Liver (tissue), 9 donors: Measurements from ENCODE around the gene SPATA22. TPM values are rescaled to one million over a fixed set of nuclear protein-coding genes. Genes with fewer than 3 reads are reported as not detected.
"Not testable (repeated sequence)": the region's sequence is repeated elsewhere in the genome, so short reads cannot be mapped to it uniquely, and the experiment has no call there.

Experiments
- DNase-seq: peaks from one replicate; pipeline ENCODE4 v3.0.0-alpha.2; 2017; ENCODE audit warnings: low spot score
- H3K27ac ChIP-seq, 2 donors: one replicate each; pipeline ENCODE4 v1.7.0; 2013; ENCODE audit warnings: inconsistent platforms in 2 of 2, low read length in 2 of 2, control low read depth in 1 of 2, low read depth in 1 of 2, mild to moderate bottlenecking in 1 of 2
- H3K27me3 ChIP-seq, 4 donors: one replicate each; pipeline versions ENCODE4 v1.6.1 to v1.7.0; 2013; ENCODE audit warnings: low read length in 3 of 4, inconsistent platforms in 1 of 4, mild to moderate bottlenecking in 1 of 4, moderate library complexity in 1 of 4; ENCODE audit not compliant: control insufficient read depth in 4 of 4, insufficient read depth in 4 of 4
- H3K36me3 ChIP-seq, 4 donors: one replicate each; pipeline versions ENCODE4 v1.6.1 to v1.7.0; 2013; ENCODE audit warnings: low read length in 3 of 4, mild to moderate bottlenecking in 3 of 4, low read depth in 1 of 4, moderate library complexity in 1 of 4; ENCODE audit not compliant: control insufficient read depth in 4 of 4, insufficient read depth in 3 of 4
- H3K4me1 ChIP-seq, 4 donors: one replicate each; pipeline versions ENCODE4 v1.6.1 to v1.7.0; 2013; ENCODE audit warnings: low read length in 3 of 4, mild to moderate bottlenecking in 3 of 4, moderate library complexity in 1 of 4; ENCODE audit not compliant: control insufficient read depth in 4 of 4, insufficient read depth in 4 of 4
- H3K4me3 ChIP-seq, 3 donors: one replicate each; pipeline versions ENCODE4 v1.6.1 to v1.7.0; 2013; ENCODE audit warnings: low read length in 3 of 3, control low read depth in 1 of 3, low read depth in 1 of 3, mild to moderate bottlenecking in 1 of 3
- H3K9ac ChIP-seq, 2 donors: one replicate each; pipeline ENCODE4 v1.7.0; 2013; ENCODE audit warnings: low read length in 2 of 2, mild to moderate bottlenecking in 2 of 2, moderate library complexity in 2 of 2, control low read depth in 1 of 2, low read depth in 1 of 2
- H3K9me3 ChIP-seq, 4 donors: one replicate each; pipeline versions ENCODE4 v1.6.1 to v1.7.0; 2013; ENCODE audit warnings: low read length in 3 of 4; ENCODE audit not compliant: control insufficient read depth in 4 of 4
- EGR1 ChIP-seq, 2 donors: IDR thresholded peaks; 2 replicates each; pipeline ENCODE4 v1.6.1; 2016 to 2018; ENCODE audit warnings: antibody characterized with exemption in 2 of 2, low read depth in 2 of 2
- FOXA1 ChIP-seq: IDR thresholded peaks from 2 replicates; pipeline ENCODE4 v1.6.1; 2016; ENCODE audit warnings: antibody characterized with exemption
- FOXA2 ChIP-seq: IDR thresholded peaks from 2 replicates; pipeline ENCODE4 v1.6.1; 2016; ENCODE audit warnings: antibody characterized with exemption
- GABPA ChIP-seq, 2 donors: IDR thresholded peaks in 1 of 2; conservative IDR thresholded peaks in 1 of 2; 2 replicates each; pipeline ENCODE4 v1.6.1; 2016; ENCODE audit warnings: antibody characterized with exemption in 2 of 2, mild to moderate bottlenecking in 1 of 2, moderate library complexity in 1 of 2
- HNF4A ChIP-seq, 2 donors: conservative IDR thresholded peaks; 2 replicates each; pipeline ENCODE4 v1.6.1; 2016; ENCODE audit warnings: antibody characterized with exemption in 2 of 2, mild to moderate bottlenecking in 2 of 2
- JUND ChIP-seq, 2 donors: IDR thresholded peaks; 2 replicates each; pipeline ENCODE4 v1.6.1; 2016; ENCODE audit warnings: antibody characterized with exemption in 2 of 2
- NR2F2 ChIP-seq: IDR thresholded peaks from 2 replicates; pipeline ENCODE4 v1.6.1; 2016; ENCODE audit warnings: antibody characterized with exemption
- RAD21 ChIP-seq, 2 donors: IDR thresholded peaks; 2 replicates each; pipeline ENCODE4 v1.6.1; 2016; ENCODE audit warnings: antibody characterized with exemption in 2 of 2, mild to moderate bottlenecking in 2 of 2
- RXRA ChIP-seq, 2 donors: IDR thresholded peaks; 2 replicates each; pipeline ENCODE4 v1.6.1; 2017 to 2018; ENCODE audit warnings: antibody characterized with exemption in 2 of 2, mild to moderate bottlenecking in 1 of 2
- SP1 ChIP-seq: IDR thresholded peaks from 2 replicates; pipeline ENCODE4 v1.6.1; 2018; ENCODE audit warnings: antibody characterized with exemption, mild to moderate bottlenecking
- TAF1 ChIP-seq: conservative IDR thresholded peaks from 2 replicates; pipeline ENCODE4 v1.6.1; 2016; ENCODE audit warnings: antibody characterized with exemption, mild to moderate bottlenecking
- YY1 ChIP-seq: IDR thresholded peaks from 2 replicates; pipeline ENCODE4 v1.6.1; 2016; ENCODE audit warnings: antibody characterized with exemption, mild to moderate bottlenecking
- WGBS: extraction: QIAGEN DNeasy Blood & Tissue Kit; methylation state at CpG from one replicate; pipeline ENCODE4 v1.1.7; 2013; 5-methylcytosine and 5-hydroxymethylcytosine counted together
- polyA plus RNA-seq, 2 donors: library from polyadenylated mRNA; stranded (reverse) in 1 of 2; unstranded in 1 of 2; fragments of 200-250 nt in 1 of 2; fragments of >200 nt in 1 of 2; fragmentation: Nextera tagmentation in 1 of 2; extraction: Ambion mirVana in 1 of 2; gene quantifications; one replicate each; pipeline versions ENCODE4 v1.2.1 to v1.2.3, GENCODE V29; 2013 to 2015
- total RNA-seq, 2 donors: library from RNA; depleted of rRNA; stranded (reverse); fragments of >200 nt; gene quantifications; one replicate each; pipeline ENCODE4 v1.2.3, GENCODE V29; 2014
- TF ChIP-seq, protein P1 (sequence below): IDR thresholded peaks from 2 replicates; pipeline ENCODE4 v1.6.1; 2016; ENCODE audit warnings: antibody characterized with exemption
- TF ChIP-seq, protein P2 (sequence below): IDR thresholded peaks from 2 replicates; pipeline ENCODE4 v1.6.1; 2016; ENCODE audit warnings: antibody characterized with exemption
- TF ChIP-seq, protein P3 (sequence below): IDR thresholded peaks from 2 replicates; pipeline ENCODE4 v1.6.1; 2016; ENCODE audit warnings: antibody characterized with exemption, mild to moderate bottlenecking
- TF ChIP-seq, protein P4 (sequence below): IDR thresholded peaks from 2 replicates; pipeline ENCODE4 v1.6.1; 2016; ENCODE audit warnings: antibody characterized with exemption
- donor health status: healthy.
- donor health status: healthy.
- donor health status: healthy.
- donor health status: healthy.
- donor health status: healthy.

SPATA22 gene
- total and polyA plus RNA-seq, 4 donors: 0.19 to 0.89 (median 0.42) TPM; not detected in 1

DNA sequence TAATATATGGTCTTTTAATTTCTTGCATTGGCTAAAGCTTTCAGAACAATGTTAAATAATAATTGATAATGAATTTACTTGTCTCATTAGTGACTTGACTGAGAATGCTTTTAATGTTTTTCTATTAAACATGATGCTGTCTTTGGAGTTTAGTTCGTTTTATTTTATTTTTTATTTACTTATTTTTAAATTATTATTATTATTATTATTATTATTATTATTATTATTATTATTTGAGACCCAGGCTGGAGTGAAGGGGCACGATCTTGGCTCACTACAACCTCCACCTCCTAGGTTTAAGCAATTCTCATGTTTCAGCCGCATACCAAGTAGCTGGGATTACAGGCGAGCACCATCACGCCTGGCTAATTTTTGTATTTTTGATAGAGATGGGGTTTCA is 56.0 kb downstream of the SPATA22 start:
- Histone ChIP-seq H3K36me3 (no peaks in the 10 kb centered on the region), H3K4me1 (no peaks in the 10 kb centered on the region), H3K27ac (no peak overlapping the region), H3K4me3 (no peak overlapping the region), H3K9ac (no peak overlapping the region), H3K9me3 (no peaks in the 10 kb centered on the region), H3K27me3 (no peaks in the 10 kb centered on the region)
- TF ChIP-seq GABPA (IDR thresholded peaks at IDR 0.05 in 1 of 2, conservative IDR thresholded peaks at IDR 0.05 in 1 of 2) (no peak), RAD21 (IDR thresholded peaks at IDR 0.05) (no peak), EGR1 (IDR thresholded peaks at IDR 0.05; ENCODE audit: low read depth in 2 of 2) (no peak), FOXA1 (no peak), NR2F2 (no peak), RXRA (IDR thresholded peaks at IDR 0.05) (no peak), JUND (IDR thresholded peaks at IDR 0.05) (no peak), TAF1 (no peak), YY1 (no peak), SP1 (no peak), FOXA2 (no peak), HNF4A (conservative IDR thresholded peaks at IDR 0.05) (no peak)
- TF ChIP-seq, protein P1, sequence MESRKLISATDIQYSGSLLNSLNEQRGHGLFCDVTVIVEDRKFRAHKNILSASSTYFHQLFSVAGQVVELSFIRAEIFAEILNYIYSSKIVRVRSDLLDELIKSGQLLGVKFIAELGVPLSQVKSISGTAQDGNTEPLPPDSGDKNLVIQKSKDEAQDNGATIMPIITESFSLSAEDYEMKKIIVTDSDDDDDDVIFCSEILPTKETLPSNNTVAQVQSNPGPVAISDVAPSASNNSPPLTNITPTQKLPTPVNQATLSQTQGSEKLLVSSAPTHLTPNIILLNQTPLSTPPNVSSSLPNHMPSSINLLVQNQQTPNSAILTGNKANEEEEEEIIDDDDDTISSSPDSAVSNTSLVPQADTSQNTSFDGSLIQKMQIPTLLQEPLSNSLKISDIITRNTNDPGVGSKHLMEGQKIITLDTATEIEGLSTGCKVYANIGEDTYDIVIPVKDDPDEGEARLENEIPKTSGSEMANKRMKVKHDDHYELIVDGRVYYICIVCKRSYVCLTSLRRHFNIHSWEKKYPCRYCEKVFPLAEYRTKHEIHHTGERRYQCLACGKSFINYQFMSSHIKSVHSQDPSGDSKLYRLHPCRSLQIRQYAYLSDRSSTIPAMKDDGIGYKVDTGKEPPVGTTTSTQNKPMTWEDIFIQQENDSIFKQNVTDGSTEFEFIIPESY: no peak
- TF ChIP-seq, protein P2, sequence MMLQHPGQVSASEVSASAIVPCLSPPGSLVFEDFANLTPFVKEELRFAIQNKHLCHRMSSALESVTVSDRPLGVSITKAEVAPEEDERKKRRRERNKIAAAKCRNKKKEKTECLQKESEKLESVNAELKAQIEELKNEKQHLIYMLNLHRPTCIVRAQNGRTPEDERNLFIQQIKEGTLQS: no peak
- TF ChIP-seq, protein P3, sequence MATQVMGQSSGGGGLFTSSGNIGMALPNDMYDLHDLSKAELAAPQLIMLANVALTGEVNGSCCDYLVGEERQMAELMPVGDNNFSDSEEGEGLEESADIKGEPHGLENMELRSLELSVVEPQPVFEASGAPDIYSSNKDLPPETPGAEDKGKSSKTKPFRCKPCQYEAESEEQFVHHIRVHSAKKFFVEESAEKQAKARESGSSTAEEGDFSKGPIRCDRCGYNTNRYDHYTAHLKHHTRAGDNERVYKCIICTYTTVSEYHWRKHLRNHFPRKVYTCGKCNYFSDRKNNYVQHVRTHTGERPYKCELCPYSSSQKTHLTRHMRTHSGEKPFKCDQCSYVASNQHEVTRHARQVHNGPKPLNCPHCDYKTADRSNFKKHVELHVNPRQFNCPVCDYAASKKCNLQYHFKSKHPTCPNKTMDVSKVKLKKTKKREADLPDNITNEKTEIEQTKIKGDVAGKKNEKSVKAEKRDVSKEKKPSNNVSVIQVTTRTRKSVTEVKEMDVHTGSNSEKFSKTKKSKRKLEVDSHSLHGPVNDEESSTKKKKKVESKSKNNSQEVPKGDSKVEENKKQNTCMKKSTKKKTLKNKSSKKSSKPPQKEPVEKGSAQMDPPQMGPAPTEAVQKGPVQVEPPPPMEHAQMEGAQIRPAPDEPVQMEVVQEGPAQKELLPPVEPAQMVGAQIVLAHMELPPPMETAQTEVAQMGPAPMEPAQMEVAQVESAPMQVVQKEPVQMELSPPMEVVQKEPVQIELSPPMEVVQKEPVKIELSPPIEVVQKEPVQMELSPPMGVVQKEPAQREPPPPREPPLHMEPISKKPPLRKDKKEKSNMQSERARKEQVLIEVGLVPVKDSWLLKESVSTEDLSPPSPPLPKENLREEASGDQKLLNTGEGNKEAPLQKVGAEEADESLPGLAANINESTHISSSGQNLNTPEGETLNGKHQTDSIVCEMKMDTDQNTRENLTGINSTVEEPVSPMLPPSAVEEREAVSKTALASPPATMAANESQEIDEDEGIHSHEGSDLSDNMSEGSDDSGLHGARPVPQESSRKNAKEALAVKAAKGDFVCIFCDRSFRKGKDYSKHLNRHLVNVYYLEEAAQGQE: no peak
- TF ChIP-seq, protein P4, sequence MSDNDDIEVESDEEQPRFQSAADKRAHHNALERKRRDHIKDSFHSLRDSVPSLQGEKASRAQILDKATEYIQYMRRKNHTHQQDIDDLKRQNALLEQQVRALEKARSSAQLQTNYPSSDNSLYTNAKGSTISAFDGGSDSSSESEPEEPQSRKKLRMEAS: no peak
- DNase-seq: no peak
- WGBS: 77% methylated on average over 5 of the region's 5 CpGs

DNA sequence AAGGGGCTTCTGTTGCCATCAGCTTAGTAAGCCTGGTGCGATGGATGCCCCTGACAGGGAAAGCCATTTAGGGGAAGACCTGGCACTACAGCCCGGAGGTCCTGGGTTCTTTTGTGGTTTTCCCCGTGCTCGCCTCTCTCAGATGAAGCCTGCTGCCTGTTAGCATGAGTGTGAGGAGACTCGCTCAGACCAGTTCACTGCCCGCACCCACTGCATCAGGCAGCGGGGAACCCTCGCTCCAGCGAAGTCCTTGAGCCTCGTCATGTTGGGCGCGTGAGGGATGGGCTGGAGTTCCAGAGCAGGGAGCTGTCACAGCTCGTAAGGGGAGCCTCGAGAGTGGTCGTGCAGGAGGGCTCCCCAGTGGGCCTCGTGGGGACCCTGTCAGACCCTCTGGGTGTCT is 59.4 kb downstream of the SPATA22 start:
- not testable (repeated sequence) for H3K36me3 ChIP-seq, H3K27ac ChIP-seq, H3K9me3 ChIP-seq, DNase-seq, H3K4me1 ChIP-seq, H3K9ac ChIP-seq, H3K4me3 ChIP-seq, H3K27me3 ChIP-seq
- 60% methylated on average over 4 of the region's 16 CpGs for WGBS
